Left lung (tissue), 10 donors: ENCODE results near the gene ELMOD1. TPM values are rescaled to one million over a fixed set of nuclear protein-coding genes. Genes with fewer than 3 reads are reported as not detected.

ENCODE experiments used
- ATAC-seq: fragments of 200-7000 bp; cut with Tn5 transposase; one replicate; pipeline ENCODE4 v1.9.1; 2020; ENCODE audit warnings: moderate library complexity
- DNase-seq, 4 donors: peaks; one replicate each; pipeline ENCODE4 v3.0.0-alpha.2; 2013 to 2020
- H3K27ac ChIP-seq, 2 donors: fragments of 200-600 bp; sonication (generic) in 1 of 2; one replicate each; pipeline versions ENCODE4 v1.5.0 to v1.8.0; 2020 to 2021
- H3K27me3 ChIP-seq, 2 donors: fragments of 200-600 bp; sonication (generic) in 1 of 2; one replicate each; pipeline versions ENCODE4 v1.5.0 to v1.8.0; 2020 to 2021
- H3K36me3 ChIP-seq, 2 donors: fragments of 200-600 bp; sonication (generic) in 1 of 2; one replicate each; pipeline versions ENCODE4 v1.5.0 to v1.8.0; 2020 to 2021
- H3K4me1 ChIP-seq, 2 donors: fragments of 200-600 bp; one replicate each; pipeline ENCODE4 v1.8.0; 2021
- H3K4me3 ChIP-seq, 2 donors: fragments of 200-600 bp; sonication (generic) in 1 of 2; one replicate each; pipeline versions ENCODE4 v1.5.0 to v1.8.0; 2020 to 2021; ENCODE audit warnings: mild to moderate bottlenecking in 1 of 2
- H3K9me3 ChIP-seq, 2 donors: fragments of 200-600 bp; sonication (generic) in 1 of 2; one replicate each; pipeline versions ENCODE4 v1.5.0 to v1.8.0; 2020 to 2021
- intact Hi-C, 2 donors: fragments of 100-400 bp; cut with DNase I; formaldehyde crosslinking; loops; one replicate each; pipeline versions ENCODE4 v1.11.2 to v1.14.2; 2022
- polyA plus RNA-seq, 6 donors: library from polyadenylated mRNA; unstranded; fragments of 120-200 nt; gene quantifications; one replicate each; pipeline ENCODE4 v1.2.1, GENCODE V29; 2013; ENCODE audit not compliant: insufficient read length in 6 of 6
- total RNA-seq, 2 donors: library from RNA; stranded (reverse); fragmentation: NEBNext Ultra II Directional; extraction: Animal tissue kit (Norgen Biotek cat#: 25700); gene quantifications; one replicate each; pipeline ENCODE4 v1.2.1, GENCODE V29; 2021
- TF ChIP-seq, protein P1 (sequence below), 2 donors: fragments of 200-600 bp; sonication (generic) in 1 of 2; IDR thresholded peaks; one replicate each; pipeline versions ENCODE4 v1.5.0 to v1.8.0; 2021; ENCODE audit warnings: antibody characterized with exemption in 2 of 2
- donor health status: DM: no; HTN: yes; CAD: no.
- donor health status: DM: no; HTN: no; CAD: no.

Gene ELMOD1
- total and polyA plus RNA-seq, 8 donors = 0.96 to 7.7 (median 5.6) TPM

GRCh38 chr11:107691000-107691750 lies 100.2 kb downstream of the ELMOD1 start:
- no peaks in the 10 kb centered on the region for H3K9me3 ChIP-seq
- H3K27ac ChIP-seq = no peak overlapping the region
- no peaks in the 10 kb centered on the region for H3K36me3 ChIP-seq
- TF ChIP-seq, protein P1, sequence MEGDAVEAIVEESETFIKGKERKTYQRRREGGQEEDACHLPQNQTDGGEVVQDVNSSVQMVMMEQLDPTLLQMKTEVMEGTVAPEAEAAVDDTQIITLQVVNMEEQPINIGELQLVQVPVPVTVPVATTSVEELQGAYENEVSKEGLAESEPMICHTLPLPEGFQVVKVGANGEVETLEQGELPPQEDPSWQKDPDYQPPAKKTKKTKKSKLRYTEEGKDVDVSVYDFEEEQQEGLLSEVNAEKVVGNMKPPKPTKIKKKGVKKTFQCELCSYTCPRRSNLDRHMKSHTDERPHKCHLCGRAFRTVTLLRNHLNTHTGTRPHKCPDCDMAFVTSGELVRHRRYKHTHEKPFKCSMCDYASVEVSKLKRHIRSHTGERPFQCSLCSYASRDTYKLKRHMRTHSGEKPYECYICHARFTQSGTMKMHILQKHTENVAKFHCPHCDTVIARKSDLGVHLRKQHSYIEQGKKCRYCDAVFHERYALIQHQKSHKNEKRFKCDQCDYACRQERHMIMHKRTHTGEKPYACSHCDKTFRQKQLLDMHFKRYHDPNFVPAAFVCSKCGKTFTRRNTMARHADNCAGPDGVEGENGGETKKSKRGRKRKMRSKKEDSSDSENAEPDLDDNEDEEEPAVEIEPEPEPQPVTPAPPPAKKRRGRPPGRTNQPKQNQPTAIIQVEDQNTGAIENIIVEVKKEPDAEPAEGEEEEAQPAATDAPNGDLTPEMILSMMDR (IDR thresholded peaks at IDR 0.05) = no peak
- no peak for DNase-seq
- peaks cover 0 to 17% of the 10 kb centered on the region in 2 donors for H3K27me3 ChIP-seq
- no peak for ATAC-seq
- no peak overlapping the region for H3K4me3 ChIP-seq
- peaks cover 0 to 4% of the 10 kb centered on the region in 2 donors for H3K4me1 ChIP-seq
- intact Hi-C loops = no loop called here

- Histone ChIP-seq H3K4me1 (no peaks in the 10 kb centered on the region), H3K9me3 (no peaks in the 10 kb centered on the region), H3K27me3 (peaks cover 0 to 17% of the 10 kb centered on the region in 2 donors), H3K4me3 (no peak overlapping the region), H3K36me3 (no peaks in the 10 kb centered on the region), H3K27ac (no peak overlapping the region)
- DNase-seq (no peak), ATAC-seq (no peak)
- TF ChIP-seq, protein P1 (IDR thresholded peaks at IDR 0.05) = no peak
- intact Hi-C loops = no loop called here
These were observed 104.5 kb downstream of the ELMOD1 start for GRCh38 chr11:107695446-107695845.

GRCh38 chr11:107696140-107696539 lies 105.2 kb downstream of the ELMOD1 start:
- H3K9me3 ChIP-seq = no peaks in the 10 kb centered on the region
- DNase-seq = no peak
- H3K27ac ChIP-seq = no peak overlapping the region
- H3K27me3 ChIP-seq = peaks cover 0 to 17% of the 10 kb centered on the region in 2 donors
- ATAC-seq = peak; percentile 51
- H3K36me3 ChIP-seq = no peaks in the 10 kb centered on the region
- no peaks in the 10 kb centered on the region for H3K4me1 ChIP-seq
- intact Hi-C loops = no loop called here
- no peak overlapping the region for H3K4me3 ChIP-seq
- TF ChIP-seq, protein P1 (IDR thresholded peaks at IDR 0.05) = no peak

- TF ChIP-seq, protein P1 (IDR thresholded peaks at IDR 0.05) = no peak
- no peaks in the 10 kb centered on the region for H3K36me3 ChIP-seq
- H3K4me1 ChIP-seq = no peaks in the 10 kb centered on the region
- ATAC-seq = no peak
- H3K9me3 ChIP-seq = no peaks in the 10 kb centered on the region
- H3K4me3 ChIP-seq = no peak overlapping the region
- H3K27me3 ChIP-seq = peaks cover 0 to 6% of the 10 kb centered on the region in 2 donors
- H3K27ac ChIP-seq = no peak overlapping the region
- intact Hi-C loops = no loop called here
- DNase-seq = no peak
These were observed 106.3 kb downstream of the ELMOD1 start for GRCh38 chr11:107697291-107697690.

GRCh38 chr11:107699371-107700285 lies 108.7 kb downstream of the ELMOD1 start:
- Histone ChIP-seq H3K27me3 (no peaks in the 10 kb centered on the region), H3K4me3 (no peak overlapping the region), H3K4me1 (no peaks in the 10 kb centered on the region), H3K9me3 (no peaks in the 10 kb centered on the region), H3K36me3 (no peaks in the 10 kb centered on the region), H3K27ac (no peak overlapping the region)
- intact Hi-C loops = no loop called here
- TF ChIP-seq, protein P1 (IDR thresholded peaks at IDR 0.05) = no peak
- no peak for DNase-seq
- no peak for ATAC-seq
